Kidney tubule cell (primary cell): ENCODE measurements around the gene WDR35.
A peak's percentile ranks its signal among the peaks of the same experiment; 100 is the strongest.

ENCODE experiments used
- DNase-seq: peaks from one replicate; pipeline ENCODE4 v3.0.0-alpha.2; 2018; ENCODE audit warnings: low spot score

WDR35 gene

GRCh38 chr2:20011276-20012031 lies 21.5 kb upstream of the WDR35 start:
- no peak for DNase-seq

GRCh38 chr2:20008703-20009102 lies 18.8 kb upstream of the WDR35 start:
- DNase-seq: no peak

GRCh38 chr2:20005891-20006470 lies 16.1 kb upstream of the WDR35 start:
- DNase-seq: no peak

GRCh38 chr2:20005067-20005627 lies 15.2 kb upstream of the WDR35 start:
- DNase-seq: no peak

GRCh38 chr2:20001361-20001863 lies 11.5 kb upstream of the WDR35 start:
- peak; percentile 12 for DNase-seq

- no peak for DNase-seq
Measured at GRCh38 chr2:19993731-19994130, 3.8 kb upstream of the WDR35 start.

- no peak for DNase-seq
Measured at GRCh38 chr2:19991895-19992294, 2.0 kb upstream of the WDR35 start.

- DNase-seq: no peak
Measured at GRCh38 chr2:19990416-19990728, 467 bp upstream of the WDR35 start.

GRCh38 chr2:19989342-19989666 lies 601 bp downstream of the WDR35 start:
- DNase-seq: no peak

GRCh38 chr2:19988600-19988999 lies 1.3 kb downstream of the WDR35 start:
- no peak for DNase-seq

GRCh38 chr2:19987936-19988335 lies 2.0 kb downstream of the WDR35 start:
- no peak for DNase-seq

- no peak for DNase-seq
Measured at GRCh38 chr2:19982268-19982667, 7.6 kb downstream of the WDR35 start.

- no peak for DNase-seq
Measured at GRCh38 chr2:19979932-19980331, 10.0 kb downstream of the WDR35 start.

- peak; percentile 49 for DNase-seq
Measured at GRCh38 chr2:19973466-19973865, 16.4 kb downstream of the WDR35 start.

- DNase-seq: no peak
Measured at GRCh38 chr2:19971691-19972090, 18.2 kb downstream of the WDR35 start.

GRCh38 chr2:19963386-19963785 lies 26.5 kb downstream of the WDR35 start:
- no peak for DNase-seq

- peak; percentile 76 for DNase-seq
Measured at GRCh38 chr2:19955544-19956422, 34.1 kb downstream of the WDR35 start.

- DNase-seq: no peak
Measured at GRCh38 chr2:19949071-19949470, 40.8 kb downstream of the WDR35 start.

GRCh38 chr2:19947184-19947940 lies 42.5 kb downstream of the WDR35 start:
- DNase-seq: no peak

- no peak for DNase-seq
Measured at GRCh38 chr2:19944205-19944845, 45.6 kb downstream of the WDR35 start.

GRCh38 chr2:19943189-19943588 lies 46.7 kb downstream of the WDR35 start:
- no peak for DNase-seq
